NCI-H2227 (cell line): ENCODE data around the gene CALCOCO1.
A peak's percentile ranks its signal among the peaks of the same experiment; 100 is the strongest.
"Not testable (repeated sequence)": the region's sequence is repeated elsewhere in the genome, so short reads cannot be mapped to it uniquely, and the experiment has no call there.

Source experiments
- DNase-seq: peaks from one replicate; lab custom pipeline; 2025; ENCODE audit not compliant: unreplicated experiment; lab: John Stamatoyannopoulos, UW

CALCOCO1 gene, protein sequence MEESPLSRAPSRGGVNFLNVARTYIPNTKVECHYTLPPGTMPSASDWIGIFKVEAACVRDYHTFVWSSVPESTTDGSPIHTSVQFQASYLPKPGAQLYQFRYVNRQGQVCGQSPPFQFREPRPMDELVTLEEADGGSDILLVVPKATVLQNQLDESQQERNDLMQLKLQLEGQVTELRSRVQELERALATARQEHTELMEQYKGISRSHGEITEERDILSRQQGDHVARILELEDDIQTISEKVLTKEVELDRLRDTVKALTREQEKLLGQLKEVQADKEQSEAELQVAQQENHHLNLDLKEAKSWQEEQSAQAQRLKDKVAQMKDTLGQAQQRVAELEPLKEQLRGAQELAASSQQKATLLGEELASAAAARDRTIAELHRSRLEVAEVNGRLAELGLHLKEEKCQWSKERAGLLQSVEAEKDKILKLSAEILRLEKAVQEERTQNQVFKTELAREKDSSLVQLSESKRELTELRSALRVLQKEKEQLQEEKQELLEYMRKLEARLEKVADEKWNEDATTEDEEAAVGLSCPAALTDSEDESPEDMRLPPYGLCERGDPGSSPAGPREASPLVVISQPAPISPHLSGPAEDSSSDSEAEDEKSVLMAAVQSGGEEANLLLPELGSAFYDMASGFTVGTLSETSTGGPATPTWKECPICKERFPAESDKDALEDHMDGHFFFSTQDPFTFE

DNA sequence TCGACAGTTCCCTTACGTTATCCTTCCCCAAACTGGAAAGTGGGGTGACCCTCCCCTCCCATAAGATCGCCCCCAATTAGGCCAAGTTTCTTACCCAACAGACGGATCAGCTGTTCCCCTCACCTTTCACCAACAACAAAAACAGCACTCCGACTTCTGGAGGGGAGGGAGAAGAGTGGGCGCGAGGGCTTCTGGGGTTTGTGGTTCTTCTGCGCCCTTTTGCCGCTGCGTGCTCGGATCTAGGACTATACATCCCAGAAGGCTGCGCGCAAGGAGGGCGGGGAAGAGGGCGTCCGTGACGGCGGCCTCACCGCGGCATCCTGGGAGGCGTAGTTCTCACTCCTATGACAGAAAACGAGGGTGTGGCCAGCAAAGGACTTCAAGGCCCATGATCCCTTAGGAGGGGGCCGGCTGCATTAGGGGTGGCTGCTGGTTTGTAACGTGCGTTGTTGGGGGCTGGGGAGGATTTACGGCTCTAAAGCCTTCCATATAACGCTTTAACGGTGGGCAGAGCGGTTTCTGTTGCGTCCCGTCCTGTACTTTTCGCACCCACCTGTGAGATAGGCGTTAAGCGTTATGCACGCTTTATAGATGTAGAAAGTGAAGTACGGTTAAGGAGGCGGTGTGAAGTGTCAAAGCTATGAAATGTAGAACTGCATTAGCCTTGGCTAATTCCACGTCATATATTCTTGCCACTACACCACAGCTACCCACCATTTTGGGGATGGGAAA, at the start of gene CALCOCO1:
Gene CALCOCO1, minus strand, starts transcription at position 143 of the 732 bp plus-strand sequence. CDS start 2,210 bp downstream, outside the sequence.
- DNase-seq, result peak; percentile 96

DNA sequence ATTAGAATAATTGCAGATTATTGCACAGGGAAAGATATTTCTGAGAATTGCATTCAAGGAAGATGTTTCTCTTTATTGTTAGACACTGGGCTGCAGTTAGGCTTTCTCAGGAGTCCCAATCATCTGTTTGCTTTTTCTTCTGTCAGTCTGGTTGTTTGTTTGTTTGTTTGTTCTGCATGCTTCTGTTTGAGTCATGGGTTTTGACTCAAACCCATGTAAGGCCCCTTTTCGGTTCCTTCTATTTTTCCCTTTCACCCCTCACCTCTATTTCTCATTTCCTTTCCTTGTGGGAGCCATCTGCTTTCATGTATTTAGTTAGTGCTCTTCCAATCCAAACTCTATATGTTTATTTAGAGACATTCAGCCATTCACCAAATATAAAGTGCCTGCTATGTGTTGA, 49.6 kb upstream of the CALCOCO1 start:
- no peak for DNase-seq

DNA sequence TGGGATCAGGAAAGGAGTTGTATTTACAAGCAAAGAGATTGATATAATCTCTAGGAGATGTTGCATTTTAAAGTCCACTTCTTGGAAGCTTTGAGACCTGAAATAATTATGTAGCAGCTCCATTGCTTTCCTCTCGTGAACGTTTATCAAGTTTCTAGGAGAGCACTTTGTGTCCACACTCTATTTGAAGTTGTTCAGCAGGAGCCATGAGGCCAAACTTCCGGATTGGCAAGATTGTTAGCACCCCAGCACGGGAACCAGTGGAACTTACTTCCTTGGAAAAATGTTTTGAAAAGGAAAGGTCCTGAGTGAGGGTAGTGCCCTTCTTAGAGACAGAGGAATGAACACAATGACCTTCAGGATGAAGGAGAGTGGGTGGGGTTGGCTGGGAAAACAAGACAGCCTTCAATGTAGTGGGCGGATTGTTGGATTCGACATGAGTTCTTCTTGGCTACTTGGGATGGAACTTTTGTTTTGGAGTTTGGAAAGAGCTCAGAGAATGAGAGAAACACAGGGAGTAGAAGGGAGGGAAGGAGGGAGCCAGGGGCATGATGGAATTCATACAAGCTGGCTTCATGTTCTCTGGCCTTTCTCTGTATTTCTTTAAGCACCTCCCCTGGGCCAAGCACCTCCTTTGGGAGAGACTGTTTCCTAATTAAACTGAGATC, 48.4 kb upstream of the CALCOCO1 start:
- no peak for DNase-seq

- no peak for DNase-seq
Observed at GRCh38 chr12:53770281-53770680, 43.0 kb upstream of the CALCOCO1 start.

DNA sequence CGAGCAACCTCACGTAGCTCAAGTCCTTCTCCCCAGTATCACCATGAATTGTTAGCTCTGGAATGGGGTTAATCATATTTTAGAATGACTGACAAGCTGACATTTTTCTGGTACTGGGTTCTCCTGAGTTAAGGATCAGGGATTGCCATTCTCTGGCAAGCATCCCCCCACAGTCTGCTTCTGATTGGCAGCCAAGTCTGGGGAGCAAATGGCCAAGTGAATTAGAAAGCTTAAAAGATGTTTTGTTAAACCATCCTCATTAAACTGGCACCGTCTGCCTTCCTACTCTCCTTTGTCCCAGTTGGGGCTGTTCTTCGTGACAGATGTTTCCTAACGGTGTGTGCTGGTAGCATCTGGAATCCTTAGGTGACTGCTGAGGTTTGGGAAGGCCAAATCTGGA, 41.7 kb upstream of the CALCOCO1 start:
- no peak for DNase-seq

GRCh38 chr12:53766881-53767280, 39.6 kb upstream of the CALCOCO1 start:
- no peak for DNase-seq

DNA sequence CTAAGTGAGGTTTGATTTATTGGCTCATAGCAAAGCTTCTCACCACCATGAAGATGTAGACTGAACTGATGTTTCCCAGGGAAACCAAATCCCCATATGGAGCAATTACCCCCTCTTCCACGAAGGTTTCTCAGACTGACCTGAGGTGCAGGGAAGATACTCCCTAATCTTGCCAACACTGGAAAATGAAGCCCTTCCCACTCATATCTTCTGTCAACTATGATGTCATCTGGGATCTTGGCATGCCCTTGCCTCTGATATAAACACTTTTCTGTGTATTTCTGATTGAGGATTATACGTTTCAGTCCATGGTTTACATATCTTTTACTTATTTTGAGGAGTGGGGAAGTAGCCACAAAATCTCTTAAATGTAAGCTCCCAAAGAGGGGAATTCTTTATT, 38.6 kb upstream of the CALCOCO1 start:
- no peak for DNase-seq

GRCh38 chr12:53764615-53765014, 37.4 kb upstream of the CALCOCO1 start:
- DNase-seq, result no peak

GRCh38 chr12:53762793-53763192, 35.5 kb upstream of the CALCOCO1 start:
- not testable (repeated sequence) for DNase-seq

DNA sequence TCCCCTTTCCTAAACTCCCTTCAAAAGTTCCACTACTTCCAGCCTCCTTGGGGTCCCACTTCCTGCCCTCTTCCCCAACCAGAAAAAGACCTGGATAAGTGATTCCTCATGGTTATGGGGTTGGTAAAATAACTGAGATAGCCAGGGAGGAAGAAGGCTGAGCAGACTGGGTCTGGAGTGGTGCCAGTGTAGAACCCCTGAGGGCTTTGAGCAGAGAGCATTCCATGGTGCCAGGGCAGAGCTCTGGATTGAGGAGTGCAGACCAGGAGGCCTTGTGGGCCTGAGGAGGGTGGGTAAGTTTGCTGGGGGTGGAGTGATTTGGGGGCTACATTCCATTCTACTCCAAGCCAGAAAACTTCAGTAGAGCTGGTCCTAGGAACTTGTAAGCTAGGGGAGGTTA, 34.1 kb upstream of the CALCOCO1 start:
- no peak for DNase-seq

DNA sequence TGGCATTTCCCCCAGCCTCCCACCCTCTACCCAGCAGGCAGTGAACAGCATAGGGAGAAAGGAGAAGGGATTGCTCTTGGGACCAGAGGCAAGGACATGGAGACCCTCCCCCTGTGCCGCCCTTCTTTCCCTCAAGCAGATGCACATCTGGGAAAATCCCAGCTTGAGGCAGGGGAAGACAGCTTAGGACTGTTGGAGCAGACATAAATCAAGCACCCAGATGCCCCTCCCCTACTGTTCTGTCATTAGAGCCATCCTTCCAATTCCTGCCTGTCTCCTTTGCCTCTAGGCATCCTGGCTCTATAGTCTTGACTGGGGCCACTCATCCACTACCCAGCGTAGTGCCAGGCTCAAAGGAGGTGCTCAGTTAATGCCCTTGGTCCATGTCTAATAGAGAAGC, 32.0 kb upstream of the CALCOCO1 start:
- peak; percentile 18 for DNase-seq

- no peak for DNase-seq
Observed at GRCh38 chr12:53758730-53759103, 31.5 kb upstream of the CALCOCO1 start.

DNA sequence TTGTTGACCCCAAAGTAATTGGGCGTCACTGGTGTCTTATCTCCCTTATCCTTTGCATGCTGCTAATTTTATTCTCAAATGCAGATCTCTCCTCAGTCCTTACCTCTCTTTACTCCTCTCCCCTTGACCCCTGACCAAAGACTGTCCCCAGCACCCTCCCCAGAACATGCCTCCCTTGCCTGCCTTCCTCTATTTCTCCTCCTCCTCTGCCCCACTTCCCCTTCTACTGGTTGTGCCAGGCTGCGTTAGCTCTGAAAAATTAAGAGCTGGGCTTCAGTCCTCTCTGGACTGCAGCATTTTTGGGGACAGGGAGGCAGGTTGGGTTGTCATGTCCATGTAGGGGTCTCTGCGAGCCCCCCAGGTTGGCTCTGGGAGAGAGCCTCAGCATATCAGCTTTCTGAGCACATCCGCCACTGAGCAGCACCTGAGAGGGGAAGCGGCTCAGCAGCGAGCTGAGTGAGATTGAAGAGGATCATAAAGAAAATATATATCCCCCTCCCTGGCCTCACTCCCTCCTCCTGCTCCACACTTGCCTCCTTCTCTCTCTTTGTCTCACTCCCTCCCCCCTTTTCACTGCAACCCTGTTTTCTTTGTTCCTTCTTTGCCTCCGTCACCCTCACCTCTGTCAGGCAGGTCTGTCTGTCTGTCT, 31.0 kb upstream of the CALCOCO1 start:
- DNase-seq, result no peak

- peak; percentile 81 for DNase-seq
Observed at GRCh38 chr12:53757101-53757770, 30.0 kb upstream of the CALCOCO1 start.

DNA sequence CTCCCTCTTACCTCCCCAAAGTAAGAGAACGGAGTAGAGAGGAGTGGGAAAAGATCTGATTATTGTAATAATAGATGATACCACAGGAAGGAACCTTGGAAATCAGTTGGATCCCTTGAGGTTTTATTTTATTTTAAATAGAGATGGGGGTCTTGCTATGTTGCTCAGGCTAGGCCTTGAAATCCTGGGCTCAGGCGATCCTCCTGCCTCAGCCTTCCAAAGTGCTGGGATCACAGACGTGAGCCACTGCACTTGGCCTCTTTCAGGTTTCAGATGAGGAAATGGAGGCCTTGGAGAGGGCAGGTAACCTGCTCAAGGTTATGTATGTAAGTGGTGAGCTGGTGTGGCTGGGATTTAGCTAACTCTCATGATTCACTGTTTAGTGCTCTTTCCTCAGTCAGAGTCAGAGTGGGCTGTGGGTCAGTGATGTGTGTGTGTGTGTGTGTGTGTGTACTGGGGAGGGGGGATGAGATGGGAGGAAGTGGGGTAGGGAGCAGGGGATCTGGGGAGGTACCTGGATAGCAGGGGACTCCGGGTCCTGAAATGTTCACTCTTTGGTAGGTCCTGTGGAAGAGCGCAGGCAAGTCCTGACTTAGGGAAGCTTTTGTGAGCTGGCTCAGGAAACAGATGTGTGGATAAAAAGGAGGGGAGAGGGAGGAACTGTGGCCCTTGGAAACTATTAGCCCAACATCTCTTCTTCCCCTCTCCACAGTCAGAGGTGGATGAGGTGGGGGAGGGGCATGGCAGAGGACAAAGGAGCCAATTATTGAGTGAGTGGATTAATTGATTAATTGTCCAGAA, 29.2 kb upstream of the CALCOCO1 start:
- no peak for DNase-seq

DNA sequence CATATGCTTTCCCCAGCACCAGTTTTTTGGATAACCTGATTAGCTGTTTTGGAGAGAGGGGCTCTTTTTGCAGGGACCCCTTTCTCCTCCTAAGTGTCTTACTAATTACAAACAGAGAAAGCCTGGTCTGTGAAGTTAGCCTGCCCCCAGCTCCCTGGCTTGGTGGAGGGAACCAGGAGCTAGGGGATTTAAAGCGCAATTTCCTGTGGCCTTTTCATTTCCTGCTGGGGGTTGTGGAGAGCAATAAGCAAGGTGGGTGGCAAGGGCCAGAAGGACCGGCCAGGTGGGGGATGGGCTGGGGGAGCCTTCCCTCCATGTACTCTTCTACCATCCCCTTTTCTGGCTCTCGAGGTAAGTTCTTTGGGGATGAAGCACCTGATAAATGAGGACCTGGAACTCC, 28.6 kb upstream of the CALCOCO1 start:
- no peak for DNase-seq

GRCh38 chr12:53755451-53755891, 28.2 kb upstream of the CALCOCO1 start:
- no peak for DNase-seq

GRCh38 chr12:53754633-53755264, 27.5 kb upstream of the CALCOCO1 start:
- DNase-seq, result peak; percentile 31

- no peak for DNase-seq
Observed at GRCh38 chr12:53754188-53754585, 26.9 kb upstream of the CALCOCO1 start.
